Upper lobe of left lung (tissue), 4 donors: ENCODE measurements around the gene KARS1.

Experiments
- CTCF ChIP-seq, 6 experiments: fragments of 450-650 bp in 4 of 6; fragments of 200-600 bp in 2 of 6; sonication (generic) in 2 of 6; IDR thresholded peaks; one replicate each; pipeline ENCODE4 v1.5.1; 2016 to 2019; ENCODE audit warnings: antibody characterized with exemption in 6 of 6
- EP300 ChIP-seq, 4 donors: sonication (generic); formaldehyde crosslinking; IDR thresholded peaks; one replicate each; pipeline ENCODE4 v1.5.1; 2017; ENCODE audit warnings: antibody characterized with exemption in 4 of 4, control low read depth in 2 of 4
- POLR2A ChIP-seq, 4 donors: fragments of 450-650 bp; IDR thresholded peaks; one replicate each; pipeline ENCODE4 v1.5.1; 2016 to 2017; ENCODE audit warnings: antibody characterized with exemption in 4 of 4, mild to moderate bottlenecking in 2 of 4
- POLR2AphosphoS5 ChIP-seq, 2 donors: sonication (generic); formaldehyde crosslinking; IDR thresholded peaks; one replicate each; pipeline ENCODE4 v1.5.1; 2017; ENCODE audit warnings: antibody characterized with exemption in 2 of 2

GRCh38 chr16:75667503-75667902 lies 20.0 kb upstream of the KARS1 start:
- TF ChIP-seq CTCF (IDR thresholded peaks at IDR 0.05): no peak
- no peak for TF ChIP-seq EP300 (IDR thresholded peaks at IDR 0.05)
- no peak for TF ChIP-seq POLR2A (IDR thresholded peaks at IDR 0.05)
- TF ChIP-seq POLR2AphosphoS5 (IDR thresholded peaks at IDR 0.05): no peak
